OCI-LY3 (cell line): ENCODE data around the gene PRKAG3.

Experiments
- H2AFZ ChIP-seq: fragments of 200-600, 300-600 bp; shearing (Covaris generic); 2 replicates; pipeline ENCODE4 v1.6.0; 2014; ENCODE audit warnings: antibody characterized with exemption, low read depth, low read length
- H3K27ac ChIP-seq: fragments of 200-600, 300-600 bp; sonication (generic); 2 replicates; pipeline ENCODE4 v1.5.1; 2014; ENCODE audit warnings: mild to moderate bottlenecking, low read length, moderate library complexity, mixed read lengths
- H3K27me3 ChIP-seq: fragments of 200-600, 300-600 bp; sonication (generic); 2 replicates; pipeline ENCODE4 v1.6.1; 2014; ENCODE audit warnings: low read depth, low read length, mixed read lengths
- H3K36me3 ChIP-seq: fragments of 200-600, 300-600 bp; sonication (generic); replicated peaks from 2 replicates; pipeline ENCODE3; 2014; ENCODE audit warnings: low read depth, low read length, mixed read lengths
- H3K4me1 ChIP-seq: fragments of 300-600, 200-600 bp; sonication (generic); 2 replicates; pipeline ENCODE4 v1.6.1; 2014; ENCODE audit warnings: low read length, mixed read lengths
- H3K4me2 ChIP-seq: fragments of 200-600, 300-600 bp; sonication (generic); 2 replicates; pipeline ENCODE4 v1.6.1; 2014; ENCODE audit warnings: low read length, mixed read lengths
- H3K4me3 ChIP-seq: fragments of 300-600, 200-600 bp; sonication (generic); 2 replicates; pipeline ENCODE4 v1.5.1; 2014; ENCODE audit warnings: antibody characterized with exemption, mild to moderate bottlenecking, low read length, moderate library complexity
- H3K79me2 ChIP-seq: fragments of 300-600, 200-600 bp; shearing (Covaris generic); 2 replicates; pipeline ENCODE4 v1.6.1; 2014; ENCODE audit warnings: mild to moderate bottlenecking, low read length, mixed read lengths
- H3K9ac ChIP-seq: fragments of 300-600, 200-600 bp; shearing (Covaris generic); 2 replicates; pipeline ENCODE4 v1.6.0; 2014; ENCODE audit warnings: mild to moderate bottlenecking, low read length, moderate library complexity
- H3K9me3 ChIP-seq: fragments of 200-600, 300-600 bp; shearing (Covaris generic); 2 replicates; pipeline ENCODE4 v1.6.1; 2014; ENCODE audit warnings: low read length, mixed read lengths; ENCODE audit not compliant: insufficient read depth
- H4K20me1 ChIP-seq: fragments of 200-600, 300-600 bp; sonication (generic); 2 replicates; pipeline ENCODE4 v1.6.1; 2016; ENCODE audit warnings: low read length, mixed read lengths; ENCODE audit not compliant: insufficient read depth
- CTCF ChIP-seq: fragments of 200-600, 300-600 bp; sonication (generic); IDR thresholded peaks from 2 replicates; pipeline ENCODE4 v1.5.1; 2014; ENCODE audit warnings: antibody characterized with exemption, low read length, low read depth
- EZH2phosphoT487 ChIP-seq: fragments of 200-600 bp; shearing (Covaris generic); IDR thresholded peaks from 2 replicates; pipeline ENCODE4 v1.6.1; 2018; ENCODE audit warnings: antibody characterized with exemption, mixed run types, low read depth

PRKAG3 gene

GRCh38 chr2:218820746-218821369 is 10.7 kb downstream of the PRKAG3 start:
- Histone ChIP-seq H2AFZ (no peak overlapping the region), H3K4me1 (0 out of 2 replicates have a peak, but pooled peaks cover 4% of the 10 kb centered on the region), H3K36me3 (no peaks in the 10 kb centered on the region), H3K9me3 (no peaks in the 10 kb centered on the region), H3K4me2 (no peak overlapping the region), H3K9ac (no peak overlapping the region), H3K27me3 (no peaks in the 10 kb centered on the region), H4K20me1 (no peaks in the 10 kb centered on the region), H3K79me2 (no peaks in the 10 kb centered on the region), H3K4me3 (no peak overlapping the region), H3K27ac (no peak overlapping the region)
- TF ChIP-seq CTCF (no peak), EZH2phosphoT487 (no peak)

GRCh38 chr2:218819093-218819492 is 12.5 kb downstream of the PRKAG3 start:
- Histone ChIP-seq H3K4me3 (no peak overlapping the region), H2AFZ (no peak overlapping the region), H3K9ac (no peak overlapping the region), H3K36me3 (no peaks in the 10 kb centered on the region), H4K20me1 (no peaks in the 10 kb centered on the region), H3K9me3 (no peaks in the 10 kb centered on the region), H3K4me1 (0 out of 2 replicates have a peak, but pooled peaks cover 4% of the 10 kb centered on the region), H3K27ac (no peak overlapping the region), H3K4me2 (no peak overlapping the region), H3K27me3 (no peaks in the 10 kb centered on the region), H3K79me2 (no peaks in the 10 kb centered on the region)
- TF ChIP-seq CTCF (no peak), EZH2phosphoT487 (no peak)

- Histone ChIP-seq H3K27me3 (no peaks in the 10 kb centered on the region), H3K9me3 (no peaks in the 10 kb centered on the region), H4K20me1 (no peaks in the 10 kb centered on the region), H3K36me3 (no peaks in the 10 kb centered on the region), H3K4me2 (no peak overlapping the region), H3K4me3 (no peak overlapping the region), H3K4me1 (0 out of 2 replicates have a peak, but pooled peaks cover 4% of the 10 kb centered on the region), H2AFZ (no peak overlapping the region), H3K9ac (no peak overlapping the region), H3K27ac (no peak overlapping the region), H3K79me2 (no peaks in the 10 kb centered on the region)
- TF ChIP-seq CTCF (no peak), EZH2phosphoT487 (no peak)
These were observed 15.0 kb downstream of the PRKAG3 start for GRCh38 chr2:218816561-218817011.

- H3K36me3 ChIP-seq: no peaks in the 10 kb centered on the region
- H3K9ac ChIP-seq: no peak overlapping the region
- H4K20me1 ChIP-seq: no peaks in the 10 kb centered on the region
- no peak for TF ChIP-seq EZH2phosphoT487
- TF ChIP-seq CTCF: no peak
- no peak overlapping the region for H2AFZ ChIP-seq
- H3K27ac ChIP-seq: no peak overlapping the region
- H3K4me3 ChIP-seq: no peak overlapping the region
- H3K4me1 ChIP-seq: 0 out of 2 replicates have a peak, but pooled peaks cover 4% of the 10 kb centered on the region
- no peaks in the 10 kb centered on the region for H3K79me2 ChIP-seq
- no peaks in the 10 kb centered on the region for H3K9me3 ChIP-seq
- no peak overlapping the region for H3K4me2 ChIP-seq
- no peaks in the 10 kb centered on the region for H3K27me3 ChIP-seq
These were observed 16.0 kb downstream of the PRKAG3 start for GRCh38 chr2:218815649-218816048.
